GM19468 (cell line): Measurements from ENCODE around the gene GPRIN3.

Experiments
- ATAC-seq: cut with Tn5 transposase; IDR thresholded peaks from one replicate; pipeline ENCODE4 v1.9.1; 2021; ENCODE audit warnings: mild to moderate bottlenecking, moderate library complexity, moderate number of reproducible peaks; ENCODE audit not compliant: unreplicated experiment; ENCODE audit errors: extremely low read depth

Gene GPRIN3

GRCh38 chr4:89307446-89308160 is at the start of gene GPRIN3:
Gene GPRIN3 (minus strand): TSS chr4:89307800. CDS start chr4:89250110, 57,690 bp downstream.
- peak; percentile 49 for ATAC-seq

GRCh38 chr4:89357340-89357739 is 49.7 kb upstream of the GPRIN3 start:
- ATAC-seq: no peak

GRCh38 chr4:89356086-89356485 is 48.5 kb upstream of the GPRIN3 start:
- ATAC-seq: no peak

GRCh38 chr4:89353514-89353913 is 45.9 kb upstream of the GPRIN3 start:
- ATAC-seq: no peak

GRCh38 chr4:89352541-89352940 is 44.9 kb upstream of the GPRIN3 start:
- ATAC-seq: no peak

GRCh38 chr4:89351201-89351600 is 43.6 kb upstream of the GPRIN3 start:
- ATAC-seq: no peak

- ATAC-seq: no peak
Measured at GRCh38 chr4:89347363-89348025, 39.9 kb upstream of the GPRIN3 start.

- no peak for ATAC-seq
Measured at GRCh38 chr4:89344571-89344970, 37.0 kb upstream of the GPRIN3 start.

- ATAC-seq: no peak
Measured at GRCh38 chr4:89338206-89338605, 30.6 kb upstream of the GPRIN3 start.

GRCh38 chr4:89337681-89338080 is 30.1 kb upstream of the GPRIN3 start:
- ATAC-seq: no peak

GRCh38 chr4:89336818-89337420 is 29.3 kb upstream of the GPRIN3 start:
- no peak for ATAC-seq

- ATAC-seq: no peak
Measured at GRCh38 chr4:89334830-89335229, 27.2 kb upstream of the GPRIN3 start.

GRCh38 chr4:89334311-89334710 is 26.7 kb upstream of the GPRIN3 start:
- no peak for ATAC-seq

GRCh38 chr4:89331686-89332544 is 24.3 kb upstream of the GPRIN3 start:
- ATAC-seq: no peak

- ATAC-seq: no peak
Measured at GRCh38 chr4:89331197-89331596, 23.6 kb upstream of the GPRIN3 start.

- no peak for ATAC-seq
Measured at GRCh38 chr4:89329280-89329679, 21.7 kb upstream of the GPRIN3 start.

GRCh38 chr4:89324671-89325070 is 17.1 kb upstream of the GPRIN3 start:
- peak; percentile 57 for ATAC-seq

- no peak for ATAC-seq
Measured at GRCh38 chr4:89322671-89323070, 15.1 kb upstream of the GPRIN3 start.

GRCh38 chr4:89319756-89320155 is 12.2 kb upstream of the GPRIN3 start:
- ATAC-seq: no peak

GRCh38 chr4:89316931-89317366 is 9.3 kb upstream of the GPRIN3 start:
- ATAC-seq: no peak
